Activated CD8-positive, alpha-beta T cell treated with anti-CD3 and anti-CD28 coated beads for 36 hours (primary cell): ENCODE results near the gene RPL3. TPM values are rescaled to one million over a fixed set of nuclear protein-coding genes. Genes with fewer than 3 reads are reported as not detected.

Source experiments
- ATAC-seq: fragments of 200-7000 bp; cut with Tn5 transposase; one replicate; pipeline ENCODE4 v1.10.0; 2021; ENCODE audit warnings: mild to moderate bottlenecking, moderate library complexity
- CTCF ChIA-PET: fragments of 350-600 bp; sonication (Branson Sonifier 250); formaldehyde crosslinking; loops from one replicate; lab custom pipeline; 2021; ENCODE audit warnings: antibody characterized with exemption; lab: Charles Lee
- POLR2A ChIA-PET: fragments of 350-600 bp; sonication (Branson Sonifier 250); formaldehyde crosslinking; loops from one replicate; lab custom pipeline; 2021; ENCODE audit warnings: antibody characterized with exemption; lab: Charles Lee
- DNase-seq: peaks from one replicate; pipeline ENCODE4 v3.0.0-alpha.2; 2020
- H3K27ac Mint-ChIP-seq: one replicate; pipeline ENCODE4 v1.8.0; 2021; ENCODE audit warnings: mild to moderate bottlenecking, mixed read lengths
- H3K27me3 Mint-ChIP-seq: one replicate; pipeline ENCODE4 v1.8.0; 2021; ENCODE audit warnings: mixed read lengths
- H3K36me3 Mint-ChIP-seq: one replicate; pipeline ENCODE4 v1.8.0; 2021; ENCODE audit warnings: low read depth, mixed read lengths
- H3K4me1 Mint-ChIP-seq: one replicate; pipeline ENCODE4 v1.8.0; 2021; ENCODE audit warnings: low read depth, mixed read lengths
- H3K4me3 Mint-ChIP-seq: one replicate; pipeline ENCODE4 v1.8.0; 2021; ENCODE audit warnings: mild to moderate bottlenecking, moderate library complexity, mixed read lengths
- H3K9me3 Mint-ChIP-seq: one replicate; pipeline ENCODE4 v1.8.0; 2021; ENCODE audit warnings: mixed read lengths
- CTCF ChIP-seq: fragments of 200-600 bp; IDR thresholded peaks from one replicate; pipeline ENCODE4 v1.8.0; 2022; ENCODE audit warnings: antibody characterized with exemption, mild to moderate bottlenecking
- intact Hi-C: fragments of 100-400 bp; cut with micrococcal nuclease; formaldehyde crosslinking; loops from one replicate; pipeline ENCODE4 v1.10.0; 2022
- total RNA-seq, 2 experiments: library from RNA; stranded (reverse); gene quantifications; one replicate each; pipeline ENCODE4 v1.2.3, GENCODE V29; 2021

RPL3 gene
- total RNA-seq, 2 experiments from 2014 or later: 3,563 to 3,599 TPM

- Mint-ChIP-seq H3K27me3 (no peaks in the 10 kb centered on the region), H3K4me3 (no peak overlapping the region), H3K4me1 (peaks cover 6% of the 10 kb centered on the region), H3K9me3 (no peaks in the 10 kb centered on the region), H3K27ac (no peak overlapping the region), H3K36me3 (no peaks in the 10 kb centered on the region)
- CTCF ChIA-PET: no interaction called here
- intact Hi-C loops: no loop called here
- POLR2A ChIA-PET: no interaction called here
- TF ChIP-seq CTCF: no peak
- ATAC-seq: no peak
- DNase-seq: no peak
Observed at GRCh38 chr22:39270280-39270679, 49.1 kb downstream of the RPL3 start.

GRCh38 chr22:39269095-39269790, 50.2 kb downstream of the RPL3 start:
- Mint-ChIP-seq H3K4me3 (no peak overlapping the region), H3K36me3 (no peaks in the 10 kb centered on the region), H3K27me3 (peaks cover 3% of the 10 kb centered on the region), H3K9me3 (no peaks in the 10 kb centered on the region), H3K4me1 (peaks cover 6% of the 10 kb centered on the region), H3K27ac (no peak overlapping the region)
- intact Hi-C loops: no loop called here
- POLR2A ChIA-PET: interaction anchor here (1.2 to 1.3 kb wide), 2 partner anchors 49 to 51 kb away, joined by 4 read pairs; no protein-coding TSS in a partner anchor
- no peak for TF ChIP-seq CTCF
- CTCF ChIA-PET: interaction anchor here (1.1 to 1.3 kb wide), 2 partner anchors 86 to 99 kb away, joined by 3 to 5 read pairs; no protein-coding TSS in a partner anchor
- DNase-seq (no peak), ATAC-seq (no peak)

- DNase-seq: no peak
- Mint-ChIP-seq H3K36me3 (no peaks in the 10 kb centered on the region), H3K27me3 (peaks cover 5% of the 10 kb centered on the region), H3K4me3 (no peak overlapping the region), H3K9me3 (no peaks in the 10 kb centered on the region), H3K4me1 (peaks cover 9% of the 10 kb centered on the region), H3K27ac (no peak overlapping the region)
- no peak for ATAC-seq
- intact Hi-C loops: no loop called here
- ChIA-PET CTCF (interaction anchor here (1.1 to 1.3 kb wide), 2 partner anchors 86 to 98 kb away, joined by 3 to 5 read pairs; no protein-coding TSS in a partner anchor), POLR2A (interaction anchor here (1.3 kb wide), 1 partner anchor 51 kb away, joined by 4 read pairs; no protein-coding TSS in a partner anchor)
- TF ChIP-seq CTCF: no peak
Observed at GRCh38 chr22:39268645-39269044, 50.8 kb downstream of the RPL3 start.

GRCh38 chr22:39267974-39268373, 51.4 kb downstream of the RPL3 start:
- POLR2A ChIA-PET: interaction anchor here (1.3 kb wide), 1 partner anchor 52 kb away, joined by 4 read pairs; no protein-coding TSS in a partner anchor
- peaks cover 9% of the 10 kb centered on the region for H3K4me1 Mint-ChIP-seq
- DNase-seq: no peak
- no peak overlapping the region for H3K4me3 Mint-ChIP-seq
- H3K9me3 Mint-ChIP-seq: no peaks in the 10 kb centered on the region
- no peaks in the 10 kb centered on the region for H3K36me3 Mint-ChIP-seq
- no peak for ATAC-seq
- CTCF ChIA-PET: interaction anchor here (1.1 to 1.3 kb wide), 2 partner anchors 85 to 97 kb away, joined by 3 to 5 read pairs; no protein-coding TSS in a partner anchor
- no peak for TF ChIP-seq CTCF
- no peak overlapping the region for H3K27ac Mint-ChIP-seq
- H3K27me3 Mint-ChIP-seq: peaks cover 5% of the 10 kb centered on the region
- intact Hi-C loops: no loop called here
